HEK293 (cell line): ENCODE data around the gene ZKSCAN4.

Experiments used
- CTCF ChIA-PET: fragments of 350-600 bp; formaldehyde crosslinking; extraction: SDS; loops from one replicate; lab custom pipeline; 2021; ENCODE audit warnings: antibody characterized with exemption; lab: Yijun Ruan, JAX
- POLR2A ChIA-PET: fragments of 300-600 bp; formaldehyde crosslinking; extraction: SDS; loops from one replicate; lab custom pipeline; 2020; ENCODE audit warnings: antibody characterized with exemption, inconsistent platforms; lab: Yijun Ruan, JAX
- H3K27ac ChIP-seq: fragments of 200-500 bp; sonication (Bioruptor generic); 2 replicates; pipeline ENCODE4 v1.5.1; 2014; ENCODE audit warnings: low read depth, low read length, control low read depth, inconsistent platforms; ENCODE audit errors: extremely low read depth
- H3K36me3 ChIP-seq, 2 experiments: fragments of 200-500 bp in 1 of 2; sonication (Bioruptor generic) in 1 of 2; 1 replicate in 1 of 2; 2 replicates in 1 of 2; pipeline ENCODE4 v1.5.1; 2014 to 2017; ENCODE audit warnings: inconsistent platforms in 2 of 2, low read length in 2 of 2; ENCODE audit not compliant: control insufficient read depth in 2 of 2, insufficient read depth in 1 of 2
- H3K4me1 ChIP-seq: fragments of 200-500 bp; sonication (Bioruptor generic); 2 replicates; pipeline ENCODE4 v1.5.1; 2014; ENCODE audit warnings: mild to moderate bottlenecking, low read length, inconsistent platforms; ENCODE audit not compliant: control insufficient read depth, insufficient read depth
- H3K4me3 ChIP-seq: 2 replicates; pipeline ENCODE4 v1.5.1; 2011; ENCODE audit warnings: low read depth, mild to moderate bottlenecking, control low read depth, low read length, moderate library complexity
- H3K9me3 ChIP-seq: fragments of 200-500 bp; sonication (Bioruptor generic); 2 replicates; pipeline ENCODE4 v1.5.1; 2014; ENCODE audit warnings: low read depth, low read length, inconsistent platforms; ENCODE audit not compliant: control insufficient read depth, insufficient read depth
- FEZF1 ChIP-seq: fragments of 450-650 bp; formaldehyde crosslinking; IDR thresholded peaks from 2 replicates; pipeline ENCODE4 v1.5.1; 2016; ENCODE audit warnings: missing biosample characterization, missing genetic modification characterization
- GLIS2 ChIP-seq: fragments of 450-650 bp; formaldehyde crosslinking; IDR thresholded peaks from 2 replicates; pipeline ENCODE4 v1.5.1; 2016; ENCODE audit warnings: missing biosample characterization, missing genetic modification characterization
- HOXD13 ChIP-seq: sonication (generic); formaldehyde crosslinking; IDR thresholded peaks from 2 replicates; pipeline ENCODE4 v1.8.0; 2022; ENCODE audit warnings: missing genetic modification reagents, borderline replicate concordance
- KLF8 ChIP-seq: fragments of 450-650 bp; formaldehyde crosslinking; IDR thresholded peaks from 2 replicates; pipeline ENCODE4 v1.5.1; 2016; ENCODE audit warnings: missing biosample characterization, missing genetic modification characterization
- MYNN ChIP-seq: fragments of 450-650 bp; formaldehyde crosslinking; IDR thresholded peaks from 2 replicates; pipeline ENCODE4 v1.5.1; 2016; ENCODE audit warnings: missing biosample characterization, missing genetic modification characterization, borderline replicate concordance
- PRDM1 ChIP-seq: fragments of 450-650 bp; formaldehyde crosslinking; IDR thresholded peaks from 2 replicates; pipeline ENCODE4; 2016; ENCODE audit warnings: missing biosample characterization, missing genetic modification characterization
- SP3 ChIP-seq: fragments of 450-650 bp; formaldehyde crosslinking; IDR thresholded peaks from 2 replicates; pipeline ENCODE4 v1.5.1; 2016; ENCODE audit warnings: missing biosample characterization, missing genetic modification characterization
- SP7 ChIP-seq: fragments of 450-650 bp; formaldehyde crosslinking; IDR thresholded peaks from 2 replicates; pipeline ENCODE4 v1.5.1; 2016; ENCODE audit warnings: missing biosample characterization, missing genetic modification characterization
- ZBTB20 ChIP-seq: fragments of 450-650 bp; formaldehyde crosslinking; IDR thresholded peaks from 2 replicates; pipeline ENCODE4 v1.5.1; 2016; ENCODE audit warnings: missing biosample characterization, missing genetic modification characterization
- ZNF10 ChIP-seq: fragments of 450-650 bp; formaldehyde crosslinking; IDR thresholded peaks from 2 replicates; pipeline ENCODE4 v1.5.1; 2017; ENCODE audit warnings: missing biosample characterization, missing genetic modification characterization
- ZNF121 ChIP-seq: fragments of 450-650 bp; formaldehyde crosslinking; IDR thresholded peaks from 2 replicates; pipeline ENCODE4 v1.5.1; 2016; ENCODE audit warnings: missing biosample characterization, missing genetic modification characterization
- ZNF184 ChIP-seq: fragments of 450-650 bp; IDR thresholded peaks from 2 replicates; pipeline ENCODE4 v1.5.1; 2018; ENCODE audit warnings: missing biosample characterization, mild to moderate bottlenecking, missing genetic modification characterization
- ZNF239 ChIP-seq: fragments of 450-650 bp; formaldehyde crosslinking; IDR thresholded peaks from 2 replicates; pipeline ENCODE4 v1.5.1; 2016; ENCODE audit warnings: missing biosample characterization, missing genetic modification characterization
- ZNF366 ChIP-seq: fragments of 450-650 bp; formaldehyde crosslinking; conservative IDR thresholded peaks from 2 replicates; pipeline ENCODE4 v1.5.1; 2016; ENCODE audit warnings: missing biosample characterization, missing genetic modification characterization
- ZNF48 ChIP-seq: fragments of 450-650 bp; formaldehyde crosslinking; IDR thresholded peaks from 2 replicates; pipeline ENCODE4 v1.5.1; 2016; ENCODE audit warnings: missing biosample characterization, missing genetic modification characterization
- ZNF501 ChIP-seq: fragments of 450-650 bp; formaldehyde crosslinking; IDR thresholded peaks from 2 replicates; pipeline ENCODE4 v1.5.1; 2016; ENCODE audit warnings: missing biosample characterization, missing genetic modification characterization
- ZNF514 ChIP-seq: fragments of 450-650 bp; formaldehyde crosslinking; IDR thresholded peaks from 2 replicates; pipeline ENCODE4 v1.5.1; 2016; ENCODE audit warnings: missing biosample characterization, missing genetic modification characterization
- ZNF571 ChIP-seq: fragments of 450-650 bp; formaldehyde crosslinking; IDR thresholded peaks from 2 replicates; pipeline ENCODE4 v1.5.0; 2017; ENCODE audit warnings: missing biosample characterization, missing genetic modification characterization
- ZNF596 ChIP-seq: fragments of 450-650 bp; IDR thresholded peaks from 2 replicates; pipeline ENCODE4 v1.5.0; 2018; ENCODE audit warnings: missing biosample characterization, mild to moderate bottlenecking, missing genetic modification characterization, moderate library complexity
- ZNF658 ChIP-seq: fragments of 450-650 bp; formaldehyde crosslinking; IDR thresholded peaks from 2 replicates; pipeline ENCODE4; 2016; ENCODE audit warnings: missing biosample characterization, missing genetic modification characterization
- ZNF660 ChIP-seq: fragments of 450-650 bp; IDR thresholded peaks from 2 replicates; pipeline ENCODE4 v1.5.1; 2018; ENCODE audit warnings: missing biosample characterization, mild to moderate bottlenecking, missing genetic modification characterization
- ZNF670 ChIP-seq: fragments of 450-650 bp; formaldehyde crosslinking; IDR thresholded peaks from 2 replicates; pipeline ENCODE4 v1.5.1; 2016; ENCODE audit warnings: missing biosample characterization, missing genetic modification characterization, low read depth
- ZNF830 ChIP-seq: fragments of 450-650 bp; IDR thresholded peaks from 2 replicates; pipeline ENCODE4 v1.5.0; 2018; ENCODE audit warnings: missing biosample characterization, missing genetic modification characterization, low read depth, mild to moderate bottlenecking, moderate library complexity
- ZSCAN16 ChIP-seq: fragments of 450-650 bp; formaldehyde crosslinking; IDR thresholded peaks from 2 replicates; pipeline ENCODE4 v1.5.1; 2016; ENCODE audit warnings: missing biosample characterization, missing genetic modification characterization
- TF ChIP-seq, protein P1 (sequence below): fragments of 450-650 bp; formaldehyde crosslinking; IDR thresholded peaks from 2 replicates; pipeline ENCODE4 v1.5.1; 2016; ENCODE audit warnings: missing biosample characterization, missing genetic modification characterization
- TF ChIP-seq, protein P2 (sequence below): fragments of 450-650 bp; formaldehyde crosslinking; IDR thresholded peaks from 2 replicates; pipeline ENCODE4 v1.5.1; 2017; ENCODE audit warnings: missing biosample characterization, missing genetic modification characterization
- TF ChIP-seq, protein P3 (sequence below): fragments of 450-650 bp; formaldehyde crosslinking; IDR thresholded peaks from 2 replicates; pipeline ENCODE4 v1.5.1; 2016; ENCODE audit warnings: missing biosample characterization, missing genetic modification characterization, low read depth

The ZKSCAN4 gene

DNA sequence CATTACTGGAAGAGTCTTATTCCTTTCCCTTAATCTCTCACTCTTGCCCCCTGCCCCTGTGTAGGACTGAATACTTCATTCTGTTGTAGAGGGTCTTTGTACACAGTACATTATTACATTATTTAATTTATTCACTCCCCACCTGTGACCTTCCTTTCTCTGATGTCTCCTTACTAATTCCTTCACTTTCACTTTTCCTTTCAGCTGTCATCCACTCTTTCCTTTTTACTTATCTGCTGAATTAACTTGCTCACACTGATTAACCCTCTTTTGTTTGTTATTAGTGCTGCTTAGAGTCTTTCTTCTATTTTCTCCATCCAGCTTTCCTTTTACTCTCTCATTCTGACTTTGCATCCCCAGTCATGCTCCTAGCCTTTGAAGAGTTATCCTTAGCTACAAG is 22.8 kb upstream of the ZKSCAN4 start:
- ChIA-PET POLR2A (interaction anchor here (1.3 to 1.7 kb wide), 2 partner anchors 8 to 61 kb away, joined by 4 to 7 read pairs; partner anchors contain the start of gene ZSCAN26), CTCF (interaction anchor here (1.3 kb wide), 1 partner anchor 81 kb away, joined by 4 read pairs; no protein-coding TSS in a partner anchor)
- Histone ChIP-seq H3K9me3 (no peaks in the 10 kb centered on the region), H3K4me3 (no peak overlapping the region), H3K36me3 (peaks cover 28 to 65% of the 10 kb centered on the region in 2 experiments), H3K27ac (no peak overlapping the region), H3K4me1 (no peaks in the 10 kb centered on the region)
- TF ChIP-seq PRDM1: peak; percentile 97
- no peak for TF ChIP-seq ZSCAN16 (tag by site-specific recombination)

DNA sequence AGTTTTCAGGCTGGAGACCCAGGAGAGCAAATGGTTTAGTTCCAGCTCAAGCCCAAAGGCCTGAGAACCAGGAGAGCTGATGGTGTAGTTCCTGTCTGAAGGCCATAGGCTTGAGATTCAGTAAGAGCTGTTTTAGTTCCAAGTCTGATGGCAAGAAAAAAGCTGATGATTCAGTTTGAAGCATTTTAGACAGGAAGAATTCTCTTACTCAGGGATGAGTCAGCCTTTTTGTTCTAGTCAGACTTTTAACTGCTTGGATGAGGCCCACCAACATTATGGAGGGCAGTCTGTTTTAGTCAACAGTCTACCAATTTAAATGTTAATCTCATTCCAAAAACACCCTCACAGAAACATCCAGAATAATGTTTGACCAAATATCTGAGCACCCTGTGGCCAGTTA is 17.4 kb upstream of the ZKSCAN4 start:
- TF ChIP-seq ZNF184 (tag by site-specific recombination) (peak; percentile 54; the same call in 1 of the 2 replicates), ZNF514 (no peak), ZNF48 (tag by site-specific recombination) (no peak), ZNF660 (tag by site-specific recombination) (0 out of 2 replicates have a peak, but pooled peaks have one; percentile 42), ZNF571 (tag by site-specific recombination) (no peak), ZNF121 (tag by site-specific recombination) (no peak), SP3 (tag by site-specific recombination) (0 out of 2 replicates have a peak, but pooled peaks have one; percentile 15), ZNF239 (no peak), ZNF366 (tag by site-specific recombination) (0 out of 2 replicates have a peak, but pooled peaks have one; percentile 14), ZNF501 (no peak), HOXD13 (no peak), SP7 (tag by site-specific recombination) (peak; percentile 65), GLIS2 (tag by site-specific recombination) (no peak), KLF8 (tag by site-specific recombination) (no peak), ZBTB20 (tag by site-specific recombination) (no peak), ZNF10 (tag by site-specific recombination) (peak; percentile 93), ZNF596 (tag by site-specific recombination) (no peak), FEZF1 (tag by site-specific recombination) (no peak), ZNF670 (no peak), ZNF830 (tag by site-specific recombination) (no peak), MYNN (tag by site-specific recombination) (peak; percentile 31; the same call in 1 of the 2 replicates), ZNF658 (tag by site-specific recombination) (no peak)
- TF ChIP-seq, protein P1, sequence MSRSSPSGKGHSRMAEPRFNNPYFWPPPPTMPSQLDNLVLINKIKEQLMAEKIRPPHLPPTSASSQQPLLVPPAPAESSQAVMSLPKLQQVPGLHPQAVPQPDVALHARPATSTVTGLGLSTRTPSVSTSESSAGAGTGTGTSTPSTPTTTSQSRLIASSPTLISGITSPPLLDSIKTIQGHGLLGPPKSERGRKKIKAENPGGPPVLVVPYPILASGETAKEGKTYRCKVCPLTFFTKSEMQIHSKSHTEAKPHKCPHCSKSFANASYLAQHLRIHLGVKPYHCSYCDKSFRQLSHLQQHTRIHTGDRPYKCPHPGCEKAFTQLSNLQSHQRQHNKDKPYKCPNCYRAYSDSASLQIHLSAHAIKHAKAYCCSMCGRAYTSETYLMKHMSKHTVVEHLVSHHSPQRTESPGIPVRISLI (tag by site-specific recombination): peak; percentile 70; the same call in 1 of the 2 replicates
- TF ChIP-seq, protein P2, sequence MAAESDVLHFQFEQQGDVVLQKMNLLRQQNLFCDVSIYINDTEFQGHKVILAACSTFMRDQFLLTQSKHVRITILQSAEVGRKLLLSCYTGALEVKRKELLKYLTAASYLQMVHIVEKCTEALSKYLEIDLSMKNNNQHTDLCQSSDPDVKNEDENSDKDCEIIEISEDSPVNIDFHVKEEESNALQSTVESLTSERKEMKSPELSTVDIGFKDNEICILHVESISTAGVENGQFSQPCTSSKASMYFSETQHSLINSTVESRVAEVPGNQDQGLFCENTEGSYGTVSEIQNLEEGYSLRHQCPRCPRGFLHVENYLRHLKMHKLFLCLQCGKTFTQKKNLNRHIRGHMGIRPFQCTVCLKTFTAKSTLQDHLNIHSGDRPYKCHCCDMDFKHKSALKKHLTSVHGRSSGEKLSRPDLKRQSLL (tag by site-specific recombination): no peak
- TF ChIP-seq, protein P3, sequence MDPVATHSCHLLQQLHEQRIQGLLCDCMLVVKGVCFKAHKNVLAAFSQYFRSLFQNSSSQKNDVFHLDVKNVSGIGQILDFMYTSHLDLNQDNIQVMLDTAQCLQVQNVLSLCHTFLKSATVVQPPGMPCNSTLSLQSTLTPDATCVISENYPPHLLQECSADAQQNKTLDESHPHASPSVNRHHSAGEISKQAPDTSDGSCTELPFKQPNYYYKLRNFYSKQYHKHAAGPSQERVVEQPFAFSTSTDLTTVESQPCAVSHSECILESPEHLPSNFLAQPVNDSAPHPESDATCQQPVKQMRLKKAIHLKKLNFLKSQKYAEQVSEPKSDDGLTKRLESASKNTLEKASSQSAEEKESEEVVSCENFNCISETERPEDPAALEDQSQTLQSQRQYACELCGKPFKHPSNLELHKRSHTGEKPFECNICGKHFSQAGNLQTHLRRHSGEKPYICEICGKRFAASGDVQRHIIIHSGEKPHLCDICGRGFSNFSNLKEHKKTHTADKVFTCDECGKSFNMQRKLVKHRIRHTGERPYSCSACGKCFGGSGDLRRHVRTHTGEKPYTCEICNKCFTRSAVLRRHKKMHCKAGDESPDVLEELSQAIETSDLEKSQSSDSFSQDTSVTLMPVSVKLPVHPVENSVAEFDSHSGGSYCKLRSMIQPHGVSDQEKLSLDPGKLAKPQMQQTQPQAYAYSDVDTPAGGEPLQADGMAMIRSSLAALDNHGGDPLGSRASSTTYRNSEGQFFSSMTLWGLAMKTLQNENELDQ: no peak
- peaks cover 17 to 31% of the 10 kb centered on the region in 2 experiments; a peak in 2 of 3 replicates for H3K36me3 ChIP-seq
- no peak overlapping the region for H3K27ac ChIP-seq
- ChIA-PET POLR2A (interaction anchor here (1.2 to 2.2 kb wide), 3 partner anchors 12 to 86 kb away, joined by 3 to 6 read pairs (median 3); partner anchors contain the start of genes PGBD1 and ZKSCAN4), CTCF (interaction anchor here (0.6 kb wide), 1 partner anchor 13 kb away, joined by 3 read pairs; no protein-coding TSS in a partner anchor)
- H3K9me3 ChIP-seq: no peaks in the 10 kb centered on the region
- H3K4me1 ChIP-seq: peaks cover 10% of the 10 kb centered on the region; the same call in 1 of the 2 replicates
- no peak overlapping the region for H3K4me3 ChIP-seq
